WTC11 (cell line): ENCODE measurements around the gene HSPA4. TPM values are rescaled to one million over a fixed set of nuclear protein-coding genes. Genes with fewer than 3 reads are reported as not detected.

ENCODE experiments used
- ATAC-seq: fragments of 200-7000 bp; cut with Tn5 transposase; 2 replicates; pipeline ENCODE4 v1.10.0; 2021; ENCODE audit warnings: mild to moderate bottlenecking, moderate library complexity
- CTCF ChIA-PET: fragments of 300-600 bp; sonication (Branson Sonifier 250); formaldehyde crosslinking; loops from one replicate; lab custom pipeline; 2021; ENCODE audit warnings: antibody characterized with exemption; lab: Charles Lee
- POLR2A ChIA-PET: fragments of 350-600 bp; sonication (Branson Sonifier 250); formaldehyde crosslinking; loops from one replicate; lab custom pipeline; 2021; ENCODE audit warnings: antibody characterized with exemption; lab: Charles Lee
- DNase-seq: peaks from one replicate; pipeline ENCODE4 v3.0.0; 2021; ENCODE audit warnings: low spot score
- H3K27ac Mint-ChIP-seq: 2 replicates; pipeline ENCODE4 v1.8.0; 2021; ENCODE audit warnings: mixed read lengths
- H3K27me3 Mint-ChIP-seq: 2 replicates; pipeline ENCODE4 v1.8.0; 2021; ENCODE audit warnings: low read depth, mild to moderate bottlenecking, moderate library complexity, mixed read lengths
- H3K36me3 Mint-ChIP-seq: 2 replicates; pipeline ENCODE4 v1.8.0; 2021; ENCODE audit warnings: mixed read lengths
- H3K4me1 Mint-ChIP-seq: 2 replicates; pipeline ENCODE4 v1.8.0; 2022; ENCODE audit warnings: mixed read lengths
- H3K4me3 Mint-ChIP-seq: 2 replicates; pipeline ENCODE4 v1.8.0; 2021; ENCODE audit warnings: mild to moderate bottlenecking, moderate library complexity, mixed read lengths
- H3K9me3 Mint-ChIP-seq: 2 replicates; pipeline ENCODE4 v1.8.0; 2021; ENCODE audit warnings: mixed read lengths
- ATF1 ChIP-seq: sonication (generic); formaldehyde crosslinking; IDR thresholded peaks from 2 replicates; pipeline ENCODE4 v1.8.1; 2023; ENCODE audit warnings: mild to moderate bottlenecking, moderate library complexity, missing genetic modification reagents
- ATF6 ChIP-seq: sonication (generic); formaldehyde crosslinking; IDR thresholded peaks from 2 replicates; pipeline ENCODE4 v1.8.1; 2023; ENCODE audit warnings: mild to moderate bottlenecking, missing genetic modification reagents
- CREB1 ChIP-seq: sonication (generic); formaldehyde crosslinking; IDR thresholded peaks from 2 replicates; pipeline ENCODE4 v1.8.0; 2023; ENCODE audit warnings: mild to moderate bottlenecking, missing genetic modification reagents
- CREM ChIP-seq: sonication (generic); formaldehyde crosslinking; IDR thresholded peaks from 2 replicates; pipeline ENCODE4 v1.8.1; 2022; ENCODE audit warnings: mild to moderate bottlenecking, missing genetic modification reagents, moderate library complexity
- FOXP1 ChIP-seq: sonication (generic); formaldehyde crosslinking; IDR thresholded peaks from 2 replicates; pipeline ENCODE4 v1.8.0; 2022; ENCODE audit warnings: missing genetic modification reagents, mild to moderate bottlenecking, moderate library complexity, borderline replicate concordance
- GTF2I ChIP-seq: fragments of 250-450 bp; sonication (Bioruptor Pico); conservative IDR thresholded peaks from 2 replicates; pipeline ENCODE4 v1.4.0; 2021; ENCODE audit warnings: mild to moderate bottlenecking
- IRF1 ChIP-seq: sonication (generic); formaldehyde crosslinking; IDR thresholded peaks from 2 replicates; pipeline ENCODE4 v1.8.0; 2023; ENCODE audit warnings: missing genetic modification reagents
- JAZF1 ChIP-seq: fragments of 250-450 bp; sonication (Bioruptor Pico); IDR thresholded peaks from 2 replicates; pipeline ENCODE4 v1.9.0; 2021; ENCODE audit warnings: moderate library complexity, mild to moderate bottlenecking, inconsistent platforms
- MYBL2 ChIP-seq: sonication (generic); formaldehyde crosslinking; IDR thresholded peaks from 2 replicates; pipeline ENCODE4 v1.8.1; 2023; ENCODE audit warnings: mild to moderate bottlenecking, moderate library complexity, missing genetic modification reagents
- NR1H2 ChIP-seq: sonication (generic); formaldehyde crosslinking; IDR thresholded peaks from 2 replicates; pipeline ENCODE4 v1.9.0; 2021; ENCODE audit warnings: mild to moderate bottlenecking, moderate library complexity, missing genetic modification reagents
- NR2C2 ChIP-seq: sonication (generic); formaldehyde crosslinking; IDR thresholded peaks from 2 replicates; pipeline ENCODE4 v1.8.0; 2022; ENCODE audit warnings: mild to moderate bottlenecking, missing genetic modification reagents
- PRRX2 ChIP-seq: fragments of 250-450 bp; sonication (Bioruptor Pico); IDR thresholded peaks from 2 replicates; pipeline ENCODE4 v1.8.0; 2021; ENCODE audit warnings: mild to moderate bottlenecking
- RELA ChIP-seq: sonication (generic); formaldehyde crosslinking; IDR thresholded peaks from 2 replicates; pipeline ENCODE4 v1.8.1; 2022; ENCODE audit warnings: missing genetic modification reagents, mild to moderate bottlenecking, borderline replicate concordance
- TEAD1 ChIP-seq: sonication (generic); formaldehyde crosslinking; IDR thresholded peaks from 2 replicates; pipeline ENCODE4 v1.8.0; 2022; ENCODE audit warnings: mild to moderate bottlenecking, missing genetic modification reagents
- TEAD4 ChIP-seq: sonication (generic); formaldehyde crosslinking; IDR thresholded peaks from 2 replicates; pipeline ENCODE4 v1.8.0; 2022; ENCODE audit warnings: mild to moderate bottlenecking, missing genetic modification reagents
- TP53 ChIP-seq: sonication (generic); formaldehyde crosslinking; IDR thresholded peaks from 2 replicates; pipeline ENCODE4 v1.8.1; 2023; ENCODE audit warnings: mild to moderate bottlenecking, missing genetic modification reagents
- USF1 ChIP-seq: sonication (generic); formaldehyde crosslinking; IDR thresholded peaks from 2 replicates; pipeline ENCODE4 v1.8.0; 2022; ENCODE audit warnings: mild to moderate bottlenecking, missing genetic modification reagents
- ZNF121 ChIP-seq: sonication (generic); formaldehyde crosslinking; IDR thresholded peaks from 2 replicates; pipeline ENCODE4 v1.8.0; 2023; ENCODE audit warnings: missing genetic modification reagents
- ZNF219 ChIP-seq: sonication (generic); formaldehyde crosslinking; IDR thresholded peaks from 2 replicates; pipeline ENCODE4 v1.8.0; 2023; ENCODE audit warnings: missing genetic modification reagents, mild to moderate bottlenecking, borderline replicate concordance
- ZNF232 ChIP-seq: sonication (generic); formaldehyde crosslinking; IDR thresholded peaks from 2 replicates; pipeline ENCODE4 v1.8.0; 2022; ENCODE audit warnings: mild to moderate bottlenecking, missing genetic modification reagents
- ZNF416 ChIP-seq: fragments of 250-450 bp; sonication (Bioruptor Pico); IDR thresholded peaks from 2 replicates; pipeline ENCODE4 v1.9.0; 2021; ENCODE audit warnings: mild to moderate bottlenecking, inconsistent platforms
- ZNF423 ChIP-seq: fragments of 250-450 bp; sonication (Bioruptor Pico); IDR thresholded peaks from 2 replicates; pipeline ENCODE4 v2.1.2; 2022; ENCODE audit warnings: mild to moderate bottlenecking, moderate library complexity
- ZSCAN18 ChIP-seq: fragments of 250-450 bp; sonication (Bioruptor Pico); IDR thresholded peaks from 2 replicates; pipeline ENCODE4 v2.1.2; 2022; ENCODE audit warnings: mild to moderate bottlenecking, moderate library complexity
- total RNA-seq: library from RNA; stranded (reverse); gene quantifications from 3 replicates; pipeline ENCODE4 v1.2.3, GENCODE V29; 2021
- TF ChIP-seq, protein P1 (sequence below): sonication (generic); formaldehyde crosslinking; IDR thresholded peaks from 2 replicates; pipeline ENCODE4 v1.8.1; 2022; ENCODE audit warnings: mild to moderate bottlenecking, moderate library complexity, missing genetic modification reagents
- TF ChIP-seq, protein P2 (sequence below): sonication (generic); formaldehyde crosslinking; conservative IDR thresholded peaks from 2 replicates; pipeline ENCODE4 v1.8.1; 2023; ENCODE audit warnings: mild to moderate bottlenecking, low read depth, missing genetic modification reagents, moderate library complexity

The HSPA4 gene
- total RNA-seq, 1 experiment from 2014 or later: 363 TPM

- Mint-ChIP-seq H3K27me3 (no peaks in the 10 kb centered on the region), H3K27ac (no peak overlapping the region), H3K36me3 (peaks cover 4% of the 10 kb centered on the region; the same call in 1 of the 2 replicates), H3K4me3 (no peak overlapping the region), H3K9me3 (peaks cover 18% of the 10 kb centered on the region), H3K4me1 (peaks cover 4% of the 10 kb centered on the region; the same call in 1 of the 2 replicates)
- ChIA-PET CTCF (no interaction called here), POLR2A (no interaction called here)
- no peak for DNase-seq
- TF ChIP-seq ZNF423 (CRISPR knock-in tag) (no peak), FOXP1 (CRISPR knock-in tag) (no peak), NR1H2 (CRISPR knock-in tag) (no peak), TP53 (CRISPR knock-in tag) (no peak), TEAD4 (CRISPR knock-in tag) (no peak)
- no peak for ATAC-seq
Measured at GRCh38 chr5:133147411-133147810, 95.6 kb downstream of the HSPA4 start.

DNA sequence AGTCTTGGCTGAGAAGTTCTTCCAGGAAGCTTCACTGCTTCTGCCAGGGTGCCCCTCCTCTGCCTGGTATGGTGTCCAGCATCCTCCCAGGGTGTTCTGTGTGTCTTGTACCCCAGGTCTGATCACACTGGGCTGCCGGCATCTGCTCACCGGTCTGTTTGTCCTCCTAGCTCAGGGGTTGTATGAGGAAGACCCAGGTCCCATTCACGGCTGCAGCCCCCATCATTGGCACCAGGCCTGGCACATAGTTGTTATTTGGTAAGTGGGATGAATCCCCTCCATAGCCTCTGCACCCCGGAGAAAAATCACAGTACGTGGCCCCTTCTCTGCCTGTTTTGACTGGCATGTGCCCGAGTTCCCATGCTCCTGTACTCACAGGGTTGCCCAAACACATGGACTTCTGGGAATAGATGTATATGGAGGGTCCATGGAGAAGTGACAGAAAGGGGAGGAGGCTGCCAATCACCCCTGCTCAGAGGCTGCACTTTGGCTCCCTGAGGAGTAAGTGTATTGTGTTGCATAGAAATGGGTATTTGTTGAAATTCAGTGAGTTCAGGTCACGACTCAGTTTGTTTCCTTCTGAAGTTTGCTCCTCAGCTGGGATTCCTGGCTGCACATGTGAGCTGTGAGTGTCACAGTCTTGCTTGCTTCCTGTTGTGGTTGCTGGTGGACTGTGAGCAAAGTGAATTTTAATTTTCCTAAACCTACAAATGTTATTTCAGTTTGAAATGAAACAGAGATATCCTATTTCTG lies 96.2 kb downstream of the HSPA4 start:
- H3K36me3 Mint-ChIP-seq: peaks cover 4% of the 10 kb centered on the region; the same call in 1 of the 2 replicates
- DNase-seq: no peak
- TF ChIP-seq ATF1 (CRISPR knock-in tag) (no peak), TEAD1 (CRISPR knock-in tag) (no peak), ZNF232 (CRISPR knock-in tag) (no peak), CREM (CRISPR knock-in tag) (no peak), ZNF219 (CRISPR knock-in tag) (no peak), IRF1 (CRISPR knock-in tag) (no peak), GTF2I (no peak), ATF6 (no peak), NR2C2 (no peak), JAZF1 (no peak), RELA (CRISPR knock-in tag) (no peak), ZSCAN18 (CRISPR knock-in tag) (no peak), ZNF416 (no peak)
- TF ChIP-seq, protein P1, sequence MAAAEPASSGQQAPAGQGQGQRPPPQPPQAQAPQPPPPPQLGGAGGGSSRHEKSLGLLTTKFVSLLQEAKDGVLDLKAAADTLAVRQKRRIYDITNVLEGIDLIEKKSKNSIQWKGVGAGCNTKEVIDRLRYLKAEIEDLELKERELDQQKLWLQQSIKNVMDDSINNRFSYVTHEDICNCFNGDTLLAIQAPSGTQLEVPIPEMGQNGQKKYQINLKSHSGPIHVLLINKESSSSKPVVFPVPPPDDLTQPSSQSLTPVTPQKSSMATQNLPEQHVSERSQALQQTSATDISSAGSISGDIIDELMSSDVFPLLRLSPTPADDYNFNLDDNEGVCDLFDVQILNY (CRISPR knock-in tag): no peak
- TF ChIP-seq, all 79 proteins: peak for 0
- CTCF ChIA-PET: no interaction called here
- H3K4me3 Mint-ChIP-seq: no peak overlapping the region
- H3K4me1 Mint-ChIP-seq: peaks cover 4% of the 10 kb centered on the region; the same call in 1 of the 2 replicates
- H3K9me3 Mint-ChIP-seq: peaks cover 18% of the 10 kb centered on the region
- POLR2A ChIA-PET: no interaction called here
- H3K27ac Mint-ChIP-seq: no peak overlapping the region
- no peaks in the 10 kb centered on the region for H3K27me3 Mint-ChIP-seq
- ATAC-seq: no peak

DNA sequence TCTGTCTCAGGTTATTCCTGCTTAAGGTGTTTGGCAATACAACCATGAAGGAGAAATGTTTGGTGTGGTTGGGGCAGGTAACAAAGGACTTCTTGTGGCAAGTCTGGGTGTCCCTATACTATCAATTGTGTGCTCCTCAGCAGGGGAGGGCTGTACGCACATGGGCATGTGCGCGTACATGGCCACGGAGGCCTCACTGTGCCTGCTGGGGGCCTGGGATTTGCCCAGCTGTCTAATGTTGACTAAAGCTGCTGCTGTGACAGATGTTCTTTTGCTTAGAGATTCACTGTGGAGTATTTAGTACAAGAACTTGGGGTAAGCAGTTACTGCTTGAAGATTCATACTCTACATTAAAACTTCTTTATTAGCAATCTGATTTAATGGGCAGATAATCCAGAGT lies 97.5 kb downstream of the HSPA4 start:
- Mint-ChIP-seq H3K9me3 (peaks cover 4% of the 10 kb centered on the region), H3K27ac (no peak overlapping the region), H3K4me1 (peaks cover 4% of the 10 kb centered on the region; the same call in 1 of the 2 replicates), H3K36me3 (no peaks in the 10 kb centered on the region), H3K4me3 (no peak overlapping the region), H3K27me3 (no peaks in the 10 kb centered on the region)
- no peak for ATAC-seq
- DNase-seq: no peak
- ChIA-PET CTCF (no interaction called here), POLR2A (no interaction called here)
- no peak for TF ChIP-seq TEAD4 (CRISPR knock-in tag)
- TF ChIP-seq RELA (CRISPR knock-in tag): no peak
- no peak for TF ChIP-seq PRRX2 (CRISPR knock-in tag)
- TF ChIP-seq MYBL2 (CRISPR knock-in tag): no peak
- no peak for TF ChIP-seq NR1H2 (CRISPR knock-in tag)
- TF ChIP-seq ZNF121 (CRISPR knock-in tag): no peak
- TF ChIP-seq USF1: no peak
- no peak for TF ChIP-seq CREB1 (CRISPR knock-in tag)
- TF ChIP-seq, protein P2, sequence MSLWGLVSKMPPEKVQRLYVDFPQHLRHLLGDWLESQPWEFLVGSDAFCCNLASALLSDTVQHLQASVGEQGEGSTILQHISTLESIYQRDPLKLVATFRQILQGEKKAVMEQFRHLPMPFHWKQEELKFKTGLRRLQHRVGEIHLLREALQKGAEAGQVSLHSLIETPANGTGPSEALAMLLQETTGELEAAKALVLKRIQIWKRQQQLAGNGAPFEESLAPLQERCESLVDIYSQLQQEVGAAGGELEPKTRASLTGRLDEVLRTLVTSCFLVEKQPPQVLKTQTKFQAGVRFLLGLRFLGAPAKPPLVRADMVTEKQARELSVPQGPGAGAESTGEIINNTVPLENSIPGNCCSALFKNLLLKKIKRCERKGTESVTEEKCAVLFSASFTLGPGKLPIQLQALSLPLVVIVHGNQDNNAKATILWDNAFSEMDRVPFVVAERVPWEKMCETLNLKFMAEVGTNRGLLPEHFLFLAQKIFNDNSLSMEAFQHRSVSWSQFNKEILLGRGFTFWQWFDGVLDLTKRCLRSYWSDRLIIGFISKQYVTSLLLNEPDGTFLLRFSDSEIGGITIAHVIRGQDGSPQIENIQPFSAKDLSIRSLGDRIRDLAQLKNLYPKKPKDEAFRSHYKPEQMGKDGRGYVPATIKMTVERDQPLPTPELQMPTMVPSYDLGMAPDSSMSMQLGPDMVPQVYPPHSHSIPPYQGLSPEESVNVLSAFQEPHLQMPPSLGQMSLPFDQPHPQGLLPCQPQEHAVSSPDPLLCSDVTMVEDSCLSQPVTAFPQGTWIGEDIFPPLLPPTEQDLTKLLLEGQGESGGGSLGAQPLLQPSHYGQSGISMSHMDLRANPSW (CRISPR knock-in tag): no peak
